ENCODE data around the gene RILPL2. TPM values are rescaled to one million over a fixed set of nuclear protein-coding genes. Genes with fewer than 3 reads are reported as not detected.
"Not testable (repeated sequence)": the region's sequence is repeated elsewhere in the genome, so short reads cannot be mapped to it uniquely, and the experiment has no call there.

The RILPL2 gene
- total and polyA plus RNA-seq, 4 donors = 1.8 to 2.1 (median 2.0) TPM

DNA sequence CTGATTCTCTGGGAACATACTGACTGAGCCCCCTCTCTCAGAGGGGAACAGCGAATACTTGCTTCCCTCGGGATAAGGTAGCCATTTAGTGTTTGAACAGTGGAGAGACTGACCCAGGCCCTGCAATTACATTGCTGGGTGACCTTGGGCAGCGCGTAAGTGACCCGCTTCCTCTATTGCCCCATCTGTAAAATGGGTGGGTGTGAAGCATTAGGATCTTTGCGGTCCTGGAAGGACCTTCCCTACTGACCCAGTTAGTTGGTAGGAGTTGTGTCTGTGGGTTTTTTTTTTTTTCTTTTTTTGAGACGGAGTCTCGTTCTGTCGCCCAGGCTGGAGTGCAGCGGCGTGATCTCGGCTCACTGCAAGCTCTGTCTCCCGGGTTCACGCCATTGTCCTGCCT, 53.8 kb downstream of the RILPL2 start (continued):
- TF ChIP-seq, protein P1, sequence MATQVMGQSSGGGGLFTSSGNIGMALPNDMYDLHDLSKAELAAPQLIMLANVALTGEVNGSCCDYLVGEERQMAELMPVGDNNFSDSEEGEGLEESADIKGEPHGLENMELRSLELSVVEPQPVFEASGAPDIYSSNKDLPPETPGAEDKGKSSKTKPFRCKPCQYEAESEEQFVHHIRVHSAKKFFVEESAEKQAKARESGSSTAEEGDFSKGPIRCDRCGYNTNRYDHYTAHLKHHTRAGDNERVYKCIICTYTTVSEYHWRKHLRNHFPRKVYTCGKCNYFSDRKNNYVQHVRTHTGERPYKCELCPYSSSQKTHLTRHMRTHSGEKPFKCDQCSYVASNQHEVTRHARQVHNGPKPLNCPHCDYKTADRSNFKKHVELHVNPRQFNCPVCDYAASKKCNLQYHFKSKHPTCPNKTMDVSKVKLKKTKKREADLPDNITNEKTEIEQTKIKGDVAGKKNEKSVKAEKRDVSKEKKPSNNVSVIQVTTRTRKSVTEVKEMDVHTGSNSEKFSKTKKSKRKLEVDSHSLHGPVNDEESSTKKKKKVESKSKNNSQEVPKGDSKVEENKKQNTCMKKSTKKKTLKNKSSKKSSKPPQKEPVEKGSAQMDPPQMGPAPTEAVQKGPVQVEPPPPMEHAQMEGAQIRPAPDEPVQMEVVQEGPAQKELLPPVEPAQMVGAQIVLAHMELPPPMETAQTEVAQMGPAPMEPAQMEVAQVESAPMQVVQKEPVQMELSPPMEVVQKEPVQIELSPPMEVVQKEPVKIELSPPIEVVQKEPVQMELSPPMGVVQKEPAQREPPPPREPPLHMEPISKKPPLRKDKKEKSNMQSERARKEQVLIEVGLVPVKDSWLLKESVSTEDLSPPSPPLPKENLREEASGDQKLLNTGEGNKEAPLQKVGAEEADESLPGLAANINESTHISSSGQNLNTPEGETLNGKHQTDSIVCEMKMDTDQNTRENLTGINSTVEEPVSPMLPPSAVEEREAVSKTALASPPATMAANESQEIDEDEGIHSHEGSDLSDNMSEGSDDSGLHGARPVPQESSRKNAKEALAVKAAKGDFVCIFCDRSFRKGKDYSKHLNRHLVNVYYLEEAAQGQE (IDR thresholded peaks at IDR 0.05) = no peak
- TF ChIP-seq TAF1 (conservative IDR thresholded peaks at IDR 0.05) = no peak
- TF ChIP-seq EGR1 (IDR thresholded peaks at IDR 0.05; ENCODE audit: low read depth in 2 of 2) = no peak

DNA sequence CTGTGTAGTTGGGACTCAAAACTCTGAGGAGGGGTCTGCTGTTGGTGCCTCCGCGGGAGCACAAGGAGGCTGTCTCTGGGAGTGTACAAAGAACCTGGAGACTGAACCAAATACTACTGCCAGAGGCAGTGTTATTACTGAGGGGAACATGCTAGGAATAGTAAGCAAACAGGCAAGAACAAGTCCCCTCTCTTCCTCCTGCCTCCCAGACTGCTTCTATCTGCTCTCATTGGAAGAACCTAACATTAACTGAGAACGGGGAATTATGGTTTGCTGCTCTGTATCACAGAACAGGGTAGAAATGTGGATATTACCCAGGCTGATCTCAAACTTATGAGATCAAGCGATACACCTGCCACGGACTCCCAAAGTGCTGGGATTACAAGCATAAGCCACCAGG, 57.1 kb downstream of the RILPL2 start:
- 89% methylated on average over 5 of the region's 5 CpGs for WGBS

DNA sequence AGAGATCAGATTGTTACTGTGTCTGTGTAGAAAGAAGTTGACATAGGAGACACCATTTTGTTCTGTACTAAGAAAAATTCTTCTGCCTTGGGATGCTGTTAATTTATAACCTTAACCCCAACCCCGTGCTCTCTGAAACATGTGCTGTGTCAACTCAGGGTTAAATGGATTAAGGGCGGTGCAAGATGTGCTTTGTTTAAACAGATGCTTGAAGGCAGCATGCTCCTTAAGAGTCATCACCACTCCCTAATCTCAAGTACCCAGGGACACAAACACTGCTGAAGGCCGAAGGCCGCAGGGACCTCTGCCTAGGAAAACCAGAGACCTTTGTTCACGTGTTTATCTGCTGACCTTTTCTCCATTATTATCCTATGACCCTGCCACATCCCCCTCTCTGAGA, 64.1 kb downstream of the RILPL2 start:
- DNase-seq (ENCODE audit: low spot score); H3K36me3 ChIP-seq (ENCODE audit: control insufficient read depth in 4 of 4, insufficient read depth in 3 of 4, low read depth in 1 of 4, low read length in 3 of 4); H3K9me3 ChIP-seq (ENCODE audit: control insufficient read depth in 4 of 4, low read length in 3 of 4); H3K4me3 ChIP-seq (ENCODE audit: low read depth in 1 of 3, low read length in 3 of 3); H3K4me1 ChIP-seq (ENCODE audit: control insufficient read depth in 4 of 4, insufficient read depth in 4 of 4, low read length in 3 of 4); H3K9ac ChIP-seq (ENCODE audit: low read depth in 1 of 2, low read length in 2 of 2); H3K27ac ChIP-seq (ENCODE audit: low read depth in 1 of 2, low read length in 2 of 2); H3K27me3 ChIP-seq (ENCODE audit: control insufficient read depth in 4 of 4, insufficient read depth in 4 of 4, low read length in 3 of 4): not testable (repeated sequence)
- 78% methylated on average over 5 of the region's 5 CpGs for WGBS

More for the DNA sequence above, 57.1 kb downstream of the RILPL2 start:
- Histone ChIP-seq H3K9ac (ENCODE audit: low read depth in 1 of 2, low read length in 2 of 2) (no peak overlapping the region), H3K4me3 (ENCODE audit: low read depth in 1 of 3, low read length in 3 of 3) (no peak overlapping the region), H3K9me3 (ENCODE audit: control insufficient read depth in 4 of 4, low read length in 3 of 4) (no peaks in the 10 kb centered on the region), H3K27me3 (ENCODE audit: control insufficient read depth in 4 of 4, insufficient read depth in 4 of 4, low read length in 3 of 4) (no peaks in the 10 kb centered on the region), H3K4me1 (ENCODE audit: control insufficient read depth in 4 of 4, insufficient read depth in 4 of 4, low read length in 3 of 4) (peaks cover 0 to 4% (median 3%) of the 10 kb centered on the region in 4 donors), H3K36me3 (ENCODE audit: control insufficient read depth in 4 of 4, insufficient read depth in 3 of 4, low read depth in 1 of 4, low read length in 3 of 4) (no peaks in the 10 kb centered on the region), H3K27ac (ENCODE audit: low read depth in 1 of 2, low read length in 2 of 2) (no peak overlapping the region)
- no peak for DNase-seq (ENCODE audit: low spot score)
- TF ChIP-seq RAD21 (IDR thresholded peaks at IDR 0.05) (no peak), YY1 (IDR thresholded peaks at IDR 0.05) (no peak), HNF4G (IDR thresholded peaks at IDR 0.05) (no peak), EGR1 (IDR thresholded peaks at IDR 0.05; ENCODE audit: low read depth in 2 of 2) (no peak)
- TF ChIP-seq, protein P2, sequence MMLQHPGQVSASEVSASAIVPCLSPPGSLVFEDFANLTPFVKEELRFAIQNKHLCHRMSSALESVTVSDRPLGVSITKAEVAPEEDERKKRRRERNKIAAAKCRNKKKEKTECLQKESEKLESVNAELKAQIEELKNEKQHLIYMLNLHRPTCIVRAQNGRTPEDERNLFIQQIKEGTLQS (IDR thresholded peaks at IDR 0.05) = no peak
- TF ChIP-seq, protein P3, sequence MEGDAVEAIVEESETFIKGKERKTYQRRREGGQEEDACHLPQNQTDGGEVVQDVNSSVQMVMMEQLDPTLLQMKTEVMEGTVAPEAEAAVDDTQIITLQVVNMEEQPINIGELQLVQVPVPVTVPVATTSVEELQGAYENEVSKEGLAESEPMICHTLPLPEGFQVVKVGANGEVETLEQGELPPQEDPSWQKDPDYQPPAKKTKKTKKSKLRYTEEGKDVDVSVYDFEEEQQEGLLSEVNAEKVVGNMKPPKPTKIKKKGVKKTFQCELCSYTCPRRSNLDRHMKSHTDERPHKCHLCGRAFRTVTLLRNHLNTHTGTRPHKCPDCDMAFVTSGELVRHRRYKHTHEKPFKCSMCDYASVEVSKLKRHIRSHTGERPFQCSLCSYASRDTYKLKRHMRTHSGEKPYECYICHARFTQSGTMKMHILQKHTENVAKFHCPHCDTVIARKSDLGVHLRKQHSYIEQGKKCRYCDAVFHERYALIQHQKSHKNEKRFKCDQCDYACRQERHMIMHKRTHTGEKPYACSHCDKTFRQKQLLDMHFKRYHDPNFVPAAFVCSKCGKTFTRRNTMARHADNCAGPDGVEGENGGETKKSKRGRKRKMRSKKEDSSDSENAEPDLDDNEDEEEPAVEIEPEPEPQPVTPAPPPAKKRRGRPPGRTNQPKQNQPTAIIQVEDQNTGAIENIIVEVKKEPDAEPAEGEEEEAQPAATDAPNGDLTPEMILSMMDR (IDR thresholded peaks at IDR 0.05; ENCODE audit: low read depth, low read length, missing input control) = no peak

DNA sequence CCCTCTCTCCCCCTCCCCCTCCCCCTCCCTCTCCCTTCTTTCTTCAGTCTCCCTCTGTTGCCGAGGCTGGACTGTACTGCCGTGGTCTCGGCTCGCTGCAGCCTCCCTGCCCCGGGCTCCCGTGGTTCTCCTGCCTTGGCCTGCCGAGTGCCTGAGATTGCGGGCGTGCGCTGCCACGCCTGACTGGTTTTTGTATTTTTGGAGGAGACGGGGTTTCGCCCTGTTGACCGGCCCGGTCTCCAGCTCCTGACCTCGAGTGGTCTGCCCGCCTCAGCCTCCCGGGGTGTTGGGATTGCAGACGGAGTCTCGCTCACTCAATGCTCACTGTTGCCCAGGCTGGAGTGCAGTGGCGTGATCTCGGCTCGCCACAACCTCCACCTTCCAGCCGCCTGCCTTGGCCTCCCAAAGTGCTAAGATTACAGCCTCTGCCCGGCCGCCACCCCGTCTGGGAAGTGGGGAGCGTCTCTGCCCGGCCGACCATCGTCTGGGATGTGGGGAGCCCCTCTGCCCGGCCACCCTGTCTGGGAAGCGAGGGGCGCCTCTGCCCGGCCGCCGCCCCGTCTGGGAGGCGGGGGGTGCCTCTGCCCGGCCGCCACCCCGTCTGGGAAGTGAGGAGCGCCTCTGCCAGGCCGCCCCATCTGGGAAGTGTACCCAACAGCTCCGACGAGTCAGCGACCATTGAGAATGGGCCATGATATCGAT, 64.7 kb downstream of the RILPL2 start:
- not testable (repeated sequence) for H3K36me3 ChIP-seq (ENCODE audit: control insufficient read depth in 4 of 4, insufficient read depth in 3 of 4, low read depth in 1 of 4, low read length in 3 of 4); H3K27me3 ChIP-seq (ENCODE audit: control insufficient read depth in 4 of 4, insufficient read depth in 4 of 4, low read length in 3 of 4); H3K27ac ChIP-seq (ENCODE audit: low read depth in 1 of 2, low read length in 2 of 2); H3K9ac ChIP-seq (ENCODE audit: low read depth in 1 of 2, low read length in 2 of 2); H3K9me3 ChIP-seq (ENCODE audit: control insufficient read depth in 4 of 4, low read length in 3 of 4); DNase-seq (ENCODE audit: low spot score); H3K4me1 ChIP-seq (ENCODE audit: control insufficient read depth in 4 of 4, insufficient read depth in 4 of 4, low read length in 3 of 4); H3K4me3 ChIP-seq (ENCODE audit: low read depth in 1 of 3, low read length in 3 of 3)
- whole genome bisulfite sequencing = 93% methylated on average over 48 of the region's 48 CpGs
